T-cell (primary cell): Measurements from ENCODE around the gene TSR3. TPM values are rescaled to one million over a fixed set of nuclear protein-coding genes. Genes with fewer than 3 reads are reported as not detected.

Experiments
- ATAC-seq, 4 experiments: fragments of 200-7000 bp in 3 of 4; fragments of 150-1000 bp in 1 of 4; cut with Tn5 transposase; replicated peaks in 1 of 4; 1 replicate in 3 of 4; 2 replicates in 1 of 4; pipeline ENCODE4 v1.10.0; 2021; ENCODE audit warnings: moderate library complexity in 3 of 4, mild to moderate bottlenecking in 2 of 4, moderate number of reproducible peaks in 1 of 4
- CTCF ChIA-PET, 2 donors: fragments of 300-600 bp; sonication (Branson Sonifier 250); formaldehyde crosslinking; loops; one replicate each; lab custom pipeline; 2022; ENCODE audit warnings: antibody characterized with exemption in 2 of 2; lab: Charles Lee
- POLR2A ChIA-PET, 2 donors: fragments of 300-600 bp; sonication (Branson Sonifier 250); formaldehyde crosslinking; loops; one replicate each; lab custom pipeline; 2022; ENCODE audit warnings: antibody characterized with exemption in 2 of 2; lab: Charles Lee
- DNase-seq, 35 experiments: peaks; one replicate each; pipeline versions ENCODE4 v3.0.0 to v3.0.0-alpha.2; 2013 to 2023
- H3K27ac ChIP-seq: one replicate; pipeline ENCODE4 v1.5.1; 2013; ENCODE audit warnings: low read length
- H3K27me3 ChIP-seq, 2 experiments: replicated peaks in 1 of 2; 1 replicate in 1 of 2; 2 replicates in 1 of 2; pipeline versions ENCODE4 v1.6.1 to v1.7.0; 2013; ENCODE audit warnings: low read length in 1 of 2, mixed read lengths in 1 of 2; ENCODE audit not compliant: control insufficient read depth in 2 of 2, insufficient read depth in 2 of 2; ENCODE audit errors: extremely low read depth in 1 of 2
- H3K36me3 ChIP-seq, 2 donors: 1 replicate in 1 of 2; 2 replicates in 1 of 2; pipeline versions ENCODE4 v1.6.1 to v1.7.0; 2013; ENCODE audit warnings: low read length in 1 of 2; ENCODE audit not compliant: control insufficient read depth in 2 of 2, insufficient read depth in 1 of 2; ENCODE audit errors: extremely low read depth in 1 of 2
- H3K4me1 ChIP-seq, 2 experiments: 1 replicate in 1 of 2; 2 replicates in 1 of 2; pipeline versions ENCODE4 v1.6.1 to v1.7.0; 2013; ENCODE audit warnings: low read length in 2 of 2, mixed read lengths in 1 of 2; ENCODE audit not compliant: insufficient read depth in 2 of 2, control insufficient read depth in 1 of 2; ENCODE audit errors: extremely low read depth in 1 of 2
- H3K4me3 ChIP-seq, 2 donors: 1 replicate in 1 of 2; 2 replicates in 1 of 2; pipeline versions ENCODE4 v1.5.1 to v1.7.0; 2013; ENCODE audit warnings: mild to moderate bottlenecking in 2 of 2, low read length in 1 of 2, moderate library complexity in 1 of 2; ENCODE audit not compliant: control insufficient read depth in 1 of 2; ENCODE audit errors: extremely low read depth in 1 of 2
- H3K9me3 ChIP-seq: 2 replicates; pipeline ENCODE4 v1.7.0; 2013
- H3K27ac Mint-ChIP-seq, 2 donors: one replicate each; pipeline ENCODE4 v1.8.0; 2020 to 2021; ENCODE audit warnings: mild to moderate bottlenecking in 2 of 2, mixed read lengths in 2 of 2
- H3K27me3 Mint-ChIP-seq, 2 donors: one replicate each; pipeline ENCODE4 v1.8.0; 2021 to 2022; ENCODE audit warnings: mixed read lengths in 2 of 2
- H3K36me3 Mint-ChIP-seq: one replicate; pipeline ENCODE4 v1.8.0; 2021; ENCODE audit warnings: mixed read lengths
- H3K4me1 Mint-ChIP-seq, 3 donors: one replicate each; pipeline ENCODE4 v1.8.0; 2020 to 2022; ENCODE audit warnings: mixed read lengths in 3 of 3, mild to moderate bottlenecking in 1 of 3
- H3K4me3 Mint-ChIP-seq, 3 donors: one replicate each; pipeline ENCODE4 v1.8.0; 2020 to 2022; ENCODE audit warnings: mild to moderate bottlenecking in 3 of 3, mixed read lengths in 3 of 3, moderate library complexity in 3 of 3
- H3K9me3 Mint-ChIP-seq, 3 donors: one replicate each; pipeline ENCODE4 v1.8.0; 2020 to 2022; ENCODE audit warnings: mixed read lengths in 3 of 3
- WGBS: methylation state at CpG from one replicate; pipeline ENCODE4 v1.1.5; 2013; ENCODE audit warnings: missing lambda C conversion rate; ENCODE audit not compliant: insufficient coverage; 5-methylcytosine and 5-hydroxymethylcytosine counted together
- total RNA-seq, 35 experiments: library from RNA in 6 of 35; stranded (reverse) in 6 of 35; fragments of 120-200 nt in 1 of 35; gene quantifications; one replicate each; pipeline versions ENCODE4 v1.2.1 to v1.2.4 and lab custom pipeline; 2013 to 2026

The TSR3 gene
- total RNA-seq, 5 donors from 2014 or later (not counting 1 experiment from before 2014, with no cell fraction given), result 25.4 to 53.1 (median 48.1) TPM

DNA sequence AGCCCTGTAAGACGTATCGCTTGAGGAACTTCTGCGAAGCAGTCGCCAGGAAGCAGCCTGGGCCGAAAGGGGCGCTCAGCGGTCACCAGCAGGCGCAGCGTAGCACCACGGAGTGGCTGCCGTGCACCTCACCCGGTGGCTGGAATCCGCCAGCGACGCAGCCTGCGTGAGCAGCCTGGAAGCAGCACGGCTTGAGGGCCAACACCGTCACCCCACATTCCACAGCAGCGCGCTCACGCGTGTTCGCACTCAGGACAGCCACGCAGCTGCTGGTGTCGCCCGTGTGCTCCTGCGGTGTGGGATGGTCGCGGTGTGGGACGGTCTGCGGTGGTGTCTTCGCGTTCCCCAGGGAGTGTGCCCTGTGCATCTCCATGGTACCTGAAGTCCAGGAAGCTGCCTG, 32.6 kb downstream of the TSR3 start:
- Histone ChIP-seq H3K27me3 (peaks cover 0 to 4% of the 10 kb centered on the region in 2 experiments), H3K4me3 (no peak overlapping the region), H3K4me1 (peaks cover 0 to 7% of the 10 kb centered on the region in 2 experiments), H3K9me3 (no peaks in the 10 kb centered on the region), H3K27ac (no peak overlapping the region), H3K36me3 (peaks cover 49 to 85% of the 10 kb centered on the region in 2 donors)
- no peaks in the 10 kb centered on the region for H3K27me3 Mint-ChIP-seq
- POLR2A ChIA-PET, result no interaction called here
- H3K4me1 Mint-ChIP-seq, result peaks cover 4 to 13% (median 11%) of the 10 kb centered on the region in 3 donors
- ATAC-seq (no peak), DNase-seq (no peak)
- CTCF ChIA-PET, result no interaction called here
- peaks cover 44% of the 10 kb centered on the region for H3K36me3 Mint-ChIP-seq
- WGBS, result 96% methylated on average over 33 of the region's 33 CpGs
- no peak overlapping the region for H3K4me3 Mint-ChIP-seq
- H3K9me3 Mint-ChIP-seq, result no peaks in the 10 kb centered on the region
- H3K27ac Mint-ChIP-seq, result no peak overlapping the region

DNA sequence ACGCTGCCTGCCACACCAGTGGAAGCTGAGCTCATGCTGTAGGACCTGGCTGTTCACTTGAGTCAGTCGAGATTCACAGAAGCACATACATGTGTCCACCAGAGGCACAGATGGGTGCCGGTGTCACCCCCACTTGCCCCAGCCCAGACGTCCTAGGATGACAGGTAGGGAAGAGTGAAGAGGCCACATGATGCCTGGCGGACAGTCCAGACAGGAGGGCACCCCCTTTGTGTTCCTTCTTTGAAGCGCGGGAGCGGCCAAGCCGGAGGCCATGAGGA, 33.5 kb downstream of the TSR3 start:
- Histone ChIP-seq H3K27me3 (peaks cover 0 to 4% of the 10 kb centered on the region in 2 experiments), H3K27ac (no peak overlapping the region), H3K4me1 (peaks cover 0 to 15% of the 10 kb centered on the region in 2 experiments), H3K9me3 (no peaks in the 10 kb centered on the region), H3K4me3 (no peak overlapping the region), H3K36me3 (peaks cover 49 to 85% of the 10 kb centered on the region in 2 donors)
- 85% methylated on average over 8 of the region's 9 CpGs for WGBS
- H3K4me1 Mint-ChIP-seq, result peaks cover 4 to 14% (median 12%) of the 10 kb centered on the region in 3 donors
- ATAC-seq (no peak), DNase-seq (no peak)
- POLR2A ChIA-PET, result interaction anchor here in 1 of 2 donors (0.8 kb wide), 1 partner anchor 10 kb away, joined by 3 read pairs; no protein-coding TSS in a partner anchor
- no peak overlapping the region for H3K4me3 Mint-ChIP-seq
- H3K27me3 Mint-ChIP-seq, result no peaks in the 10 kb centered on the region
- no peak overlapping the region for H3K27ac Mint-ChIP-seq
- no peaks in the 10 kb centered on the region for H3K9me3 Mint-ChIP-seq
- CTCF ChIA-PET, result no interaction called here
- H3K36me3 Mint-ChIP-seq, result peaks cover 40% of the 10 kb centered on the region

DNA sequence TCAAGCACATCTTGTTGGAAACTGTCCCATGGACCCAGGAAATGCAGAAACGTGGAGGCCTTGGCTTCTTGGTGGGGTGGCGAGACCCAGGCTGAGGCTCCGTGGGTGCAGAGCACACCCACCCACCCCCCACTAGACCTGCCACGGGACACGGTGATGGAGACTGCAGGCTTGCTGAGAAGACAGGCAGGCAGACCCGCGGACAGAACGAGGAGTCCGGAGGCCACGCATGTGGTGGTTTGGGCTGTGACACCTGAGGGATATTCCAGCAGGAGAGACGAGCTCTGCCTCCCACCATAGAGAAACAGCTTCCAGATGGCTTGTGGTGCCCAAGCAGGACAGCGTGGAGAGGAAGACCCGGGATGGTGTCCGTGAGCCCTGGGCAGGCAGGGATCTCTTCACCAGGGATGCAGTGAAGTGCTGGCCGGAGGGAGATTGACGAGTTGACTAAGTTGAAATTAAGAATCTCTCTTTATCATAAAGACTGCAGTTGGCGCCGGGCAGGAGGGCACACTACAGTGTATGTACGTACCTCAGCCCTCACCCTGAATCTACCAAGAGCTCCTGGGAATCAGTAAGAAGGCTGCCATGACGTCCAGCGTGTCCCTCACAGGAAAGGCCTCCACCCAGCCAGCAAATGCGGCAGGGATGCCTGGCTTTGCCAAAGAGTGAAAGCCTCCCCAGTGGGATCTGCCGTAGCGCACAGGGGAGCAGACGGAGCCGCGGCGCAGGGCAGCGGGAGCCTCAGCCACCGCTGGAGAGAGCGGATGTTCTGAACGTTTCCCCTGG, 34.0 kb downstream of the TSR3 start:
- Histone ChIP-seq H3K9me3 (no peaks in the 10 kb centered on the region), H3K27me3 (peaks cover 0 to 4% of the 10 kb centered on the region in 2 experiments), H3K36me3 (peaks cover 53 to 88% of the 10 kb centered on the region in 2 donors), H3K4me1 (peaks cover 4 to 21% of the 10 kb centered on the region in 2 experiments), H3K27ac (no peak overlapping the region), H3K4me3 (no peak overlapping the region)
- H3K27ac Mint-ChIP-seq, result no peak overlapping the region
- 92% methylated on average over 24 of the region's 32 CpGs for WGBS
- DNase-seq (no peak), ATAC-seq (peak in 1 of 4 experiments; percentile 12)
- H3K4me3 Mint-ChIP-seq, result no peak overlapping the region
- CTCF ChIA-PET, result no interaction called here
- H3K36me3 Mint-ChIP-seq, result peaks cover 41% of the 10 kb centered on the region
- no peaks in the 10 kb centered on the region for H3K27me3 Mint-ChIP-seq
- H3K4me1 Mint-ChIP-seq, result peaks cover 4 to 19% (median 17%) of the 10 kb centered on the region in 3 donors
- POLR2A ChIA-PET, result interaction anchor here in 1 of 2 donors (0.8 kb wide), 1 partner anchor 9 kb away, joined by 3 read pairs; no protein-coding TSS in a partner anchor
- no peaks in the 10 kb centered on the region for H3K9me3 Mint-ChIP-seq

DNA sequence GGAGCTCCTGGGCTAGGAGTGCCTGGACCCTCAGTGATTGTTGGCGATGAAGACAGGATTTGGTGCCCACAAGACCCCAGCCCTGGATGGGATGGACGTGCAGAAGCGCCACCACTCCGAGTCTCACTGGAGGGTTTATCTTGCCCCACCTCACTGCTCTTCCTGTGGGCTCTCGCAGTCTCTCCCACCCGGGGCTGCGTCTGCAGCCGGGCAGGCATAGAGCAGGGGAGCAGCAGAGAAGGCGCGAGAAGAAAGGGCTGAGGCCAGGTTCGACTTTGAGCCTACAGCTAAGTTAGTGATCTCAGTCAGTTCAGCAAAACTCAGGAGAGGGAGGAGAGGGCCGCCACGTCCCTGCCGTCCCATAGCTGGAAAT, 35.7 kb downstream of the TSR3 start:
- no peaks in the 10 kb centered on the region for H3K9me3 Mint-ChIP-seq
- H3K27ac Mint-ChIP-seq, result no peak overlapping the region
- peaks cover 0 to 4% of the 10 kb centered on the region in 2 experiments for H3K27me3 ChIP-seq
- DNase-seq, result no peak
- H3K36me3 Mint-ChIP-seq, result peaks cover 42% of the 10 kb centered on the region
- POLR2A ChIA-PET, result no interaction called here
- CTCF ChIA-PET, result interaction anchor here (0.5 to 1.1 kb wide), 2 partner anchors 26 to 1719 kb away, joined by 3 to 7 read pairs; no protein-coding TSS in a partner anchor
- WGBS, result 91% methylated on average over 8 of the region's 14 CpGs
- no peak for ATAC-seq
- peaks cover 45 to 84% of the 10 kb centered on the region in 2 donors for H3K36me3 ChIP-seq
- no peaks in the 10 kb centered on the region for H3K27me3 Mint-ChIP-seq
- no peaks in the 10 kb centered on the region for H3K9me3 ChIP-seq
- H3K27ac ChIP-seq, result no peak overlapping the region
- H3K4me1 ChIP-seq, result peaks cover 12 to 37% of the 10 kb centered on the region in 2 experiments
- no peak overlapping the region for H3K4me3 Mint-ChIP-seq
- no peak overlapping the region for H3K4me3 ChIP-seq
- peaks cover 6 to 32% (median 29%) of the 10 kb centered on the region in 3 donors for H3K4me1 Mint-ChIP-seq

DNA sequence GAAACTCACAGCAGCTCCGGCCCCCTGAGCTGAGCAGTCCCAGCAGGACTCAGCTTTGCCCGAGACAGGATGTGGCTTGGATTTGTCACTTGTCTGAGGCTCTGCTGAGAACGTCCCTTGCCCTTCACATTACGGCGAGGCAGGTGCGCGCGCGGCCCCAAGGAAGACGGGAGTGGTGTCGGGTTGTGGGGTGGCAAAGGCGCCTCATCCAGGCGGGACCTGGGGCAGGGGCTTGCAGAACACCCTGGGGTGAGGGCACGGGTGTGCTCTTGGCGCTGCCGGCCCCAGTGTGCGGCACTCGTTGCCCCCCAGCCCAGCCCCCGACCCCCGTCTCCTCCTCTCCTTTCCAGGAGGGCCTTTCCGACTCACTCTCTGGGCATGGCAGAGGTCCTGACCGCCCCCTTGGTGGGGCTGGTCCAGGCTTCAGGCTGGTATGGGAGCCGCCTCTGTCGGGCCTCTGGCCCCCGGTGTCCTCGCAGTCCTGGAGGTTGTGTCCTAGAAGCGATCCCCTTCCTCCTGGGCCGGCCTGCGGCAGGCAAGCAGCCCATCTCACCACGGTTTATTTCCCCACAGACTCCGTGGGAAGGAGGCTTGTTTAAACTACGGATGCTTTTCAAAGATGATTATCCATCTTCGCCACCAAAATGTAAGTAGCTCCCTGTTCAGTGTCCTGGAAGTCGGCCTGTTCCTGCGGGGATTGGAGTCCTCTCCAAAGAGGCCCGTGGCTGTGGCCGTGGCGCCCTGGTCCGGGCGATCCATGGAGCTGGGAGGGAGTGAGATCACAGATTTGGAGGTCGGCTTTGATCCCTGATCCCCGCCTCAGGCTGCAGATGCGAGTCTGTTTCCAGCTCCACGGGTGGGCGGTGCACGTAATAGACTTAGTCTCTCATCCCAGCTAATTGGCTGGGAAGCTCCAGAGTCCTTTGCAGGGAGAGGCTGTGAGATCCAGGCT, 36.3 kb downstream of the TSR3 start:
- DNase-seq, result no peak
- H3K27me3 Mint-ChIP-seq, result no peaks in the 10 kb centered on the region
- H3K36me3 Mint-ChIP-seq, result peaks cover 42% of the 10 kb centered on the region

More for the DNA sequence above, 36.3 kb downstream of the TSR3 start:
- peaks cover 16 to 44% of the 10 kb centered on the region in 2 experiments for H3K4me1 ChIP-seq
- ChIA-PET POLR2A (no interaction called here), CTCF (interaction anchor here in 1 of 2 donors (0.5 kb wide), 1 partner anchor 1719 kb away, joined by 7 read pairs; no protein-coding TSS in a partner anchor)
- H3K27ac ChIP-seq, result no peak overlapping the region
- H3K27ac Mint-ChIP-seq, result no peak overlapping the region
- H3K36me3 ChIP-seq, result peaks cover 40 to 78% of the 10 kb centered on the region in 2 donors
- no peak overlapping the region for H3K4me3 Mint-ChIP-seq
- H3K4me3 ChIP-seq, result no peak overlapping the region
- WGBS, result 89% methylated on average over 38 of the region's 46 CpGs
- H3K27me3 ChIP-seq, result no peaks in the 10 kb centered on the region
- H3K9me3 Mint-ChIP-seq, result no peaks in the 10 kb centered on the region
- ATAC-seq, result no peak
- H3K9me3 ChIP-seq, result no peaks in the 10 kb centered on the region
- peaks cover 13 to 39% (median 36%) of the 10 kb centered on the region in 3 donors for H3K4me1 Mint-ChIP-seq
